ENCODE measurements around the gene TFCP2L1.

Gene TFCP2L1

GRCh38 chr2:121234144-121234543 lies 50.9 kb downstream of the TFCP2L1 start:
- Histone ChIP-seq H3K36me3 (ENCODE audit: low read length) (no peaks in the 10 kb centered on the region), H3K79me2 (ENCODE audit: insufficient read depth, low read length) (no peaks in the 10 kb centered on the region), H3K9me2 (replicated peaks; ENCODE audit: insufficient read depth, low read length) (no peaks in the 10 kb centered on the region), H3K27me3 (ENCODE audit: low read length) (no peaks in the 10 kb centered on the region), H3K9me3 (ENCODE audit: insufficient read depth, low read length) (no peaks in the 10 kb centered on the region), H3F3A (ENCODE audit: insufficient read depth) (no peaks in the 10 kb centered on the region), H3K9ac (ENCODE audit: low read length) (no peak overlapping the region), H3K4me3 (ENCODE audit: insufficient read depth, low read length, poor library complexity, severe bottlenecking) (no peak overlapping the region), H2AFZ (ENCODE audit: low read depth, low read length, severe bottlenecking) (no peak overlapping the region), H4K20me1 (ENCODE audit: low read depth, low read length) (no peaks in the 10 kb centered on the region), H3K27ac (ENCODE audit: low read depth, low read length) (no peak overlapping the region), H3K4me2 (ENCODE audit: low read depth, low read length, poor library complexity, severe bottlenecking) (no peak overlapping the region)
- TF ChIP-seq EZH2phosphoT487 (conservative IDR thresholded peaks at IDR 0.05; ENCODE audit: low read length), result no peak
- no peak for TF ChIP-seq CTCF (IDR thresholded peaks at IDR 0.05; ENCODE audit: insufficient read depth, low read length, poor library complexity, severe bottlenecking)

DNA sequence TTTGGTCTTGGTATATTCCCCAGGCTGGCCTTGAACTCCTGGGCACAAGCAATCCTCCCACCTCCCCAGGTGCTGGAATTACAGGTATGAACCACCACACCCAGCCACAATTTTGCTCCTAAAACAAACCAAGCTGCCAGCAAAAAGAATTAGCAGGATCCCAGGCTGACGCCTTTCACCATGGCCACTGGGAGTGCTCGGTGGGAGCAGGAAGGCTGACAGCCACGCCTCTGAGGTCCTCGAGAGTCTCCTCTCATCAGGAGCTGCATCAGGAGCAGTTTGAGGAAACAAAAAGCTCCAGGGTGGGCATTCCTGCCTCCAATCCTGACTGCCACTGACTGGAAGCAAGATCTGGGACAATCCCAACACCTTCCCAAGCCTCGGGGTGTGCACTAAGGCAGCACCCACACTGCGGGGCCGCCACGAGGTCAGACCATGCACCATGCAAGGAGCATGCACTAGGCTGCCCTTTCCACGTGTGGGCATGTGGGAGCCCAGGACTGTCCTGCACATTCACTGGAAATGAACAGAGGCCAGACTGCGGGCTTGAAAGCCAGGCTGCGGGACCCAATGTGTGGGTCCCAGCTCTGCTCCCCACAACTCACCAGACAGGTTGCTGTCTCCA lies 51.4 kb downstream of the TFCP2L1 start:
- no peaks in the 10 kb centered on the region for H4K20me1 ChIP-seq (ENCODE audit: low read depth, low read length)
- no peaks in the 10 kb centered on the region for H3K27me3 ChIP-seq (ENCODE audit: low read length)
- no peaks in the 10 kb centered on the region for H3K9me3 ChIP-seq (ENCODE audit: insufficient read depth, low read length)
- no peak overlapping the region for H3K4me3 ChIP-seq (ENCODE audit: insufficient read depth, low read length, poor library complexity, severe bottlenecking)
- H3F3A ChIP-seq (ENCODE audit: insufficient read depth), result no peaks in the 10 kb centered on the region
- no peak overlapping the region for H3K4me2 ChIP-seq (ENCODE audit: low read depth, low read length, poor library complexity, severe bottlenecking)
- H2AFZ ChIP-seq (ENCODE audit: low read depth, low read length, severe bottlenecking), result no peak overlapping the region
- H3K9me2 ChIP-seq (replicated peaks; ENCODE audit: insufficient read depth, low read length), result no peaks in the 10 kb centered on the region
- no peaks in the 10 kb centered on the region for H3K79me2 ChIP-seq (ENCODE audit: insufficient read depth, low read length)
- H3K36me3 ChIP-seq (ENCODE audit: low read length), result no peaks in the 10 kb centered on the region
- TF ChIP-seq EZH2phosphoT487 (conservative IDR thresholded peaks at IDR 0.05; ENCODE audit: low read length) (no peak), CTCF (IDR thresholded peaks at IDR 0.05; ENCODE audit: insufficient read depth, low read length, poor library complexity, severe bottlenecking) (no peak)
- no peak overlapping the region for H3K9ac ChIP-seq (ENCODE audit: low read length)
- H3K27ac ChIP-seq (ENCODE audit: low read depth, low read length), result no peak overlapping the region

GRCh38 chr2:121232626-121233265 lies 52.3 kb downstream of the TFCP2L1 start:
- Histone ChIP-seq H3K4me3 (ENCODE audit: insufficient read depth, low read length, poor library complexity, severe bottlenecking) (no peak overlapping the region), H3K27me3 (ENCODE audit: low read length) (no peaks in the 10 kb centered on the region), H3K36me3 (ENCODE audit: low read length) (no peaks in the 10 kb centered on the region), H3K9me3 (ENCODE audit: insufficient read depth, low read length) (no peaks in the 10 kb centered on the region), H3K79me2 (ENCODE audit: insufficient read depth, low read length) (no peaks in the 10 kb centered on the region), H3K4me2 (ENCODE audit: low read depth, low read length, poor library complexity, severe bottlenecking) (no peak overlapping the region), H3K27ac (ENCODE audit: low read depth, low read length) (no peak overlapping the region), H3K9me2 (replicated peaks; ENCODE audit: insufficient read depth, low read length) (no peaks in the 10 kb centered on the region), H3K9ac (ENCODE audit: low read length) (no peak overlapping the region), H2AFZ (ENCODE audit: low read depth, low read length, severe bottlenecking) (no peak overlapping the region), H3F3A (ENCODE audit: insufficient read depth) (no peaks in the 10 kb centered on the region), H4K20me1 (ENCODE audit: low read depth, low read length) (no peaks in the 10 kb centered on the region)
- TF ChIP-seq CTCF (IDR thresholded peaks at IDR 0.05; ENCODE audit: insufficient read depth, low read length, poor library complexity, severe bottlenecking) (no peak), EZH2phosphoT487 (conservative IDR thresholded peaks at IDR 0.05; ENCODE audit: low read length) (no peak)
